ENCODE results near the gene KLHL21.

DNA sequence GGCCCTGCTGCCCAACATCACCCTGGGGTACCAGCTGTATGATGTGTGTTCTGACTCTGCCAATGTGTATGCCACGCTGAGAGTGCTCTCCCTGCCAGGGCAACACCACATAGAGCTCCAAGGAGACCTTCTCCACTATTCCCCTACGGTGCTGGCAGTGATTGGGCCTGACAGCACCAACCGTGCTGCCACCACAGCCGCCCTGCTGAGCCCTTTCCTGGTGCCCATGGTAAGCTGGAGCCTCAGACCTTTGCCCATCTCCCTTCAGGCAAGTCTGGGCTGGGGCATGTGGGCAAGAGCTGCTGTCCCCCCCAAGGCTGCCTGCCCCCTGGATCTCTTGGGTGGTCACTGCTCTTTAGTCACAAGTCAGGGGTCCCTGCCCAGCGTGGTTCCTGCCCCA is 31.7 kb downstream of the KLHL21 start:
- TF ChIP-seq GATA2 (IDR thresholded peaks at IDR 0.05; ENCODE audit: low read depth, low read length) (no peak), GATA3 (IDR thresholded peaks at IDR 0.05; ENCODE audit: low read depth, low read length) (no peak)
